HepG2 (cell line): ENCODE measurements around the gene KIFC1. TPM values are rescaled to one million over a fixed set of nuclear protein-coding genes. Genes with fewer than 3 reads are reported as not detected.

Experiments
- ATAC-seq: fragments of 200-7000 bp; cut with Tn5 transposase; 3 replicates; pipeline ENCODE4 v1.9.1; 2020; ENCODE audit warnings: mild to moderate bottlenecking, moderate library complexity
- BruUV-seq: library from RNA; stranded (reverse); fragments of 400-500 nt; replicated peaks from 2 replicates; lab custom pipeline; 2021; lab: Mats Ljungman, UMichigan
- CTCF ChIA-PET: fragments of 300-600 bp; formaldehyde crosslinking; extraction: SDS; loops from one replicate; lab custom pipeline; 2021; ENCODE audit warnings: low total read pairs, inconsistent platforms, low intra/inter-chr PET ratio; lab: Yijun Ruan, JAX
- POLR2A ChIA-PET: fragments of 350-600 bp; sonication (Branson Sonifier 250); formaldehyde crosslinking; loops from one replicate; lab custom pipeline; 2020; ENCODE audit warnings: antibody characterized with exemption, inconsistent platforms; lab: Yijun Ruan, JAX
- DNase-seq: peaks from one replicate; pipeline ENCODE4 v3.0.0-alpha.2; 2015; ENCODE audit warnings: low spot score
- FAIRE-seq: peaks from 3 replicates; lab custom pipeline; 2011; peaks lifted over from hg19 to GRCh38; lab: Jason Lieb, UNC
- H2AFZ ChIP-seq: one replicate; pipeline ENCODE4 v1.6.1; 2011; ENCODE audit warnings: low read length, inconsistent platforms
- H3K27ac ChIP-seq: fragments of 300-600 bp; 3 replicates; pipeline ENCODE4 v1.8.0; 2011; ENCODE audit warnings: mixed run types, mild to moderate bottlenecking, mixed read lengths, low read length, inconsistent platforms; ENCODE audit not compliant: insufficient read depth; ENCODE audit errors: extremely low read length
- H3K27me3 ChIP-seq, 2 experiments: fragments of 200-600 bp in 1 of 2; 2 replicates in 1 of 2; 3 replicates in 1 of 2; pipeline versions ENCODE4 v1.6.0 to v1.8.0; 2011; ENCODE audit warnings: low read length in 2 of 2, mild to moderate bottlenecking in 2 of 2, moderate library complexity in 2 of 2, inconsistent platforms in 1 of 2; ENCODE audit not compliant: insufficient read depth in 2 of 2, control insufficient read depth in 1 of 2
- H3K36me3 ChIP-seq, 2 experiments: fragments of 200-600 bp in 1 of 2; replicated peaks in 1 of 2; 2 replicates in 1 of 2; 3 replicates in 1 of 2; pipeline versions ENCODE4 v1.5.1 to v1.8.0; 2011; ENCODE audit warnings: low read length in 2 of 2, inconsistent platforms in 1 of 2; ENCODE audit not compliant: insufficient read depth in 2 of 2, control insufficient read depth in 1 of 2
- H3K4me1 ChIP-seq: 2 replicates; pipeline ENCODE4 v1.5.1; 2012; ENCODE audit warnings: low read length, inconsistent platforms; ENCODE audit not compliant: insufficient read depth
- H3K4me2 ChIP-seq: 2 replicates; pipeline ENCODE4 v1.6.0; 2011; ENCODE audit warnings: low read depth, low read length, inconsistent platforms
- H3K4me3 ChIP-seq, 3 experiments: fragments of 200-600 bp in 1 of 3; sonication (generic), shearing (Covaris generic) in 1 of 3; replicated peaks in 1 of 3; 2 replicates each; pipeline ENCODE4 v1.5.1; 2011 to 2016; ENCODE audit warnings: low read length in 3 of 3, inconsistent platforms in 2 of 3, low read depth in 2 of 3, mild to moderate bottlenecking in 2 of 3, control low read depth in 1 of 3, mixed read lengths in 1 of 3; ENCODE audit not compliant: insufficient read depth in 1 of 3
- H3K79me2 ChIP-seq: one replicate; pipeline ENCODE4 v1.6.1; 2011; ENCODE audit warnings: low read length, inconsistent platforms; ENCODE audit not compliant: insufficient read depth
- H3K9ac ChIP-seq: 2 replicates; pipeline ENCODE4 v1.6.0; 2011; ENCODE audit warnings: mild to moderate bottlenecking, low read depth, low read length, inconsistent platforms; ENCODE audit not compliant: insufficient read depth
- H3K9me3 ChIP-seq: 2 replicates; pipeline ENCODE4 v1.5.1; 2012; ENCODE audit warnings: mild to moderate bottlenecking, low read length
- H4K20me1 ChIP-seq: 2 replicates; pipeline ENCODE4 v1.6.0; 2011; ENCODE audit warnings: inconsistent platforms, mild to moderate bottlenecking, low read length, moderate library complexity; ENCODE audit not compliant: insufficient read depth
- ATAD3A ChIP-seq: sonication (generic); formaldehyde crosslinking; IDR thresholded peaks from 2 replicates; pipeline ENCODE4 v1.4.0; 2020; ENCODE audit warnings: missing genetic modification reagents
- CENPX ChIP-seq: sonication (generic); formaldehyde crosslinking; IDR thresholded peaks from 2 replicates; pipeline ENCODE4 v1.9.0; 2021; ENCODE audit warnings: mild to moderate bottlenecking, missing genetic modification reagents, moderate library complexity
- CREB1 ChIP-seq, 2 experiments: fragments of 450-650 bp in 1 of 2; IDR thresholded peaks; 2 replicates each; pipeline ENCODE4 v1.6.1; 2016 to 2017; ENCODE audit warnings: control low read depth in 1 of 2, mild to moderate bottlenecking in 1 of 2, missing compliant biosample characterization in 1 of 2, missing genetic modification characterization in 1 of 2
- JUND ChIP-seq: sonication (generic); formaldehyde crosslinking; IDR thresholded peaks from 2 replicates; pipeline ENCODE4 v1.8.0; 2022; ENCODE audit warnings: mild to moderate bottlenecking, missing genetic modification reagents
- KAT8 ChIP-seq: IDR thresholded peaks from 2 replicates; pipeline ENCODE4 v1.6.1; 2016; ENCODE audit warnings: missing genetic modification reagents, missing compliant biosample characterization
- MAFG ChIP-seq: sonication (generic); formaldehyde crosslinking; IDR thresholded peaks from 2 replicates; pipeline ENCODE4 v1.5.1; 2020; ENCODE audit warnings: mild to moderate bottlenecking, missing genetic modification reagents
- NFYC ChIP-seq: IDR thresholded peaks from 2 replicates; pipeline ENCODE4 v1.6.1; 2016; ENCODE audit warnings: missing genetic modification reagents, missing compliant biosample characterization
- PAF1 ChIP-seq: IDR thresholded peaks from 2 replicates; pipeline ENCODE4 v1.6.1; 2016; ENCODE audit warnings: missing genetic modification reagents, missing compliant biosample characterization
- POGZ ChIP-seq: sonication (generic); formaldehyde crosslinking; IDR thresholded peaks from 2 replicates; pipeline ENCODE4 v1.4.0; 2020; ENCODE audit warnings: mild to moderate bottlenecking, missing genetic modification reagents
- RXRB ChIP-seq: IDR thresholded peaks from 2 replicates; pipeline ENCODE4 v1.6.1; 2016; ENCODE audit warnings: borderline replicate concordance, missing genetic modification reagents, missing compliant biosample characterization
- TAF1 ChIP-seq: sonication (generic); formaldehyde crosslinking; IDR thresholded peaks from 2 replicates; pipeline ENCODE4 v1.4.0; 2020; ENCODE audit warnings: missing genetic modification reagents
- TEAD3 ChIP-seq: optimal IDR thresholded peaks from 2 replicates; pipeline ENCODE3; 2016; ENCODE audit warnings: borderline replicate concordance
- WIZ ChIP-seq: sonication (generic); formaldehyde crosslinking; IDR thresholded peaks from 2 replicates; pipeline ENCODE4 v1.5.1; 2020; ENCODE audit warnings: mild to moderate bottlenecking, missing genetic modification reagents
- XBP1 ChIP-seq: sonication (generic); formaldehyde crosslinking; IDR thresholded peaks from 2 replicates; pipeline ENCODE4 v1.5.0; 2020; ENCODE audit warnings: missing genetic modification reagents
- ZFP36L2 ChIP-seq: sonication (generic); formaldehyde crosslinking; IDR thresholded peaks from 2 replicates; pipeline ENCODE4 v1.4.0; 2020; ENCODE audit warnings: missing genetic modification reagents
- ZNF343 ChIP-seq: sonication (generic); formaldehyde crosslinking; IDR thresholded peaks from 2 replicates; pipeline ENCODE4 v1.4.0; 2020; ENCODE audit warnings: mild to moderate bottlenecking, missing genetic modification reagents
- ZNF350 ChIP-seq: sonication (generic); formaldehyde crosslinking; IDR thresholded peaks from 2 replicates; pipeline ENCODE4 v1.4.0; 2020; ENCODE audit warnings: mild to moderate bottlenecking, low read depth, missing genetic modification reagents, borderline replicate concordance
- ZNF615 ChIP-seq: sonication (generic); formaldehyde crosslinking; IDR thresholded peaks from 2 replicates; pipeline ENCODE4 v1.5.0; 2020; ENCODE audit warnings: mild to moderate bottlenecking, missing genetic modification reagents, borderline replicate concordance
- ZNF773 ChIP-seq: sonication (generic); formaldehyde crosslinking; IDR thresholded peaks from 2 replicates; pipeline ENCODE4 v1.4.0; 2020; ENCODE audit warnings: missing genetic modification reagents, borderline replicate concordance
- ZNF776 ChIP-seq: sonication (generic); formaldehyde crosslinking; IDR thresholded peaks from 2 replicates; pipeline ENCODE4 v1.4.0; 2020; ENCODE audit warnings: mild to moderate bottlenecking, missing genetic modification reagents
- ZNF788 ChIP-seq: sonication (generic); formaldehyde crosslinking; IDR thresholded peaks from 2 replicates; pipeline ENCODE4 v1.5.0; 2020; ENCODE audit warnings: mild to moderate bottlenecking, missing genetic modification reagents, borderline replicate concordance
- whole genome bisulfite sequencing: methylation state at CpG from one replicate; pipeline ENCODE4 v1.1.6; 2017; ENCODE audit warnings: low lambda C conversion rate; 5-methylcytosine and 5-hydroxymethylcytosine counted together
- in situ Hi-C: cut with HindIII; loops from 2 replicates; pipeline ENCODE4 v1.10.0; 2017; ENCODE audit warnings: low pct_unique_long_range_greater_than_20kb; ENCODE audit not compliant: extremely low pct_ligation_motif_present
- intact Hi-C: fragments of 100-400 bp; cut with micrococcal nuclease; formaldehyde crosslinking; loops from one replicate; pipeline ENCODE4 v1.10.0; 2022; ENCODE audit not compliant: unreplicated experiment
- polyA plus RNA-seq, 8 experiments: library from polyadenylated mRNA; depleted of rRNA in 3 of 8; stranded (reverse) in 7 of 8; unstranded in 1 of 8; fragments of >200 nt; fragmentation: Illumina TruSeq in 4 of 8; extraction: Trizol in 4 of 8; gene quantifications; 2 replicates each; pipeline versions ENCODE4 v1.2.1 to v1.2.3, GENCODE V29; 2011 to 2016; ENCODE audit warnings: low read depth in 4 of 8, missing spikeins in 1 of 8, mixed read lengths in 1 of 8; ENCODE audit not compliant: insufficient read depth in 1 of 8
- total RNA-seq, 5 experiments: library from RNA; depleted of rRNA; stranded (reverse); fragments of >200 nt; fragmentation: Illumina TruSeq; extraction: Trizol; gene quantifications; 2 replicates each; pipeline ENCODE4 v1.2.3, GENCODE V29; 2016; ENCODE audit warnings: low read depth in 1 of 5
- TF ChIP-seq, protein P1 (sequence below): sonication (generic); formaldehyde crosslinking; IDR thresholded peaks from 2 replicates; pipeline ENCODE4 v1.8.1; 2023; ENCODE audit warnings: missing genetic modification reagents, inconsistent platforms, borderline replicate concordance
- TF ChIP-seq, protein P2 (sequence below): sonication (generic); formaldehyde crosslinking; IDR thresholded peaks from 2 replicates; pipeline ENCODE4 v1.4.0; 2020; ENCODE audit warnings: missing genetic modification reagents

The KIFC1 gene
- total and polyA plus RNA-seq, 2 of the 13 experiments (the other 11 are each of a cell fraction or from before 2014, with no cell fraction given): 25.0 to 45.5 TPM

DNA sequence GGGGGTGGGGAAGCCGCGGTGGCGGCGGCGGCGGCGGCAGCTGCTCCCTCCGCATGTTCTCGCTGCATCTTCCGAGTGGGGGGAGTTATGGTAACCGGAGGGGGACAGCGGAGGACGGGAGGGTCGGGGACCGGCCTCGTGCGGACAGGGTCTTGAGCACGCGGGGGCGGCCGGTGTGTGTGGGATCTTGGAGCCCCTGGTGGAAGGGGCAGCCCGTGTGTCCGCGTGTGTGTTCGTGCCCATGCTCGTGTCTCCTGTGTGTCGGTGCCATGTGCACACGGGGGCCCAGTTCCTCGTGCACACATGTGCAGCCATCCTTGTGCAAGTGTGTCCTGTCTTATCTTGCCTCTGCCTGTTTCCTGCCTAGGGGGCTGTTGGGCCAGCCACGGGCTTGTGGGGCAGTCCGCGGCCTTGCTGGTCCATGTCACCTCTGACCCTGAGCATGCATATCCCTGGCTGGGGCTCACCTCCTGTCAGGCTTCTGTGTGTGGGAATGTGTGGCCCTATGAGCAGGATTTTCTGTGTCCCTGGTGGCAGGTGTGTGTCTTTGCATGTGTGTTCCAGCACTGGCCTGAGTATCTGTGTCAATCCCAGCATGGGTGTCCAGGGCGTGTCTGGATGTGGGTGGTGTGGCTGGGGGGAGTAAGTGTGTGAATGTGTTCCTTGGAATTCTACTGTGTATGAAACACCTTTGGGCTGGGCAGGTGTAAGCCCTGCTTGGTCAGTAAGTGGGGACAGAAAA lies 36.8 kb downstream of the KIFC1 start:
- 7% methylated on average over 21 of the region's 33 CpGs for WGBS
- in situ Hi-C loops: no loop called here
- CTCF ChIA-PET: no interaction called here
- POLR2A ChIA-PET: interaction anchor here (1.2 to 3.5 kb wide), 2 partner anchors 10 to 26 kb away, joined by 5 to 23 read pairs; partner anchors contain the start of genes CUTA, SYNGAP1 and ZBTB9
- Histone ChIP-seq H3K4me2 (peak overlapping the region; percentile 74), H3K4me1 (peaks cover 58% of the 10 kb centered on the region), H3K27me3 (peaks cover 0 to 10% of the 10 kb centered on the region in 2 experiments; a peak in 3 of 5 replicates), H3K27ac (no peak overlapping the region), H3K4me3 (peak overlapping the region in 2 of 3 experiments; percentile 63 to 78; a peak in 4 of 6 replicates), H3K79me2 (no peaks in the 10 kb centered on the region), H2AFZ (no peak overlapping the region), H3K36me3 (no peaks in the 10 kb centered on the region), H4K20me1 (no peaks in the 10 kb centered on the region), H3K9ac (0 out of 2 replicates have a peak overlapping the region, but pooled peaks have one; percentile 13), H3K9me3 (no peaks in the 10 kb centered on the region)
- intact Hi-C loops: loop anchor here (1.0 kb wide), 1 partner anchor 26 kb away; the partner anchor contains the start of gene ZBTB9
- ATAC-seq (peak; percentile 67), DNase-seq (peak; percentile 79), FAIRE-seq (peak; percentile 88)
- BruUV-seq: no TSS peak
- no peak for TF ChIP-seq KAT8 (CRISPR knock-in tag)
- TF ChIP-seq ATAD3A (CRISPR knock-in tag): 0 out of 2 replicates have a peak, but pooled peaks have one; percentile 70
- TF ChIP-seq WIZ (CRISPR knock-in tag): no peak
- TF ChIP-seq ZNF343 (CRISPR knock-in tag): 0 out of 2 replicates have a peak, but pooled peaks have one; percentile 25
- TF ChIP-seq, protein P1, sequence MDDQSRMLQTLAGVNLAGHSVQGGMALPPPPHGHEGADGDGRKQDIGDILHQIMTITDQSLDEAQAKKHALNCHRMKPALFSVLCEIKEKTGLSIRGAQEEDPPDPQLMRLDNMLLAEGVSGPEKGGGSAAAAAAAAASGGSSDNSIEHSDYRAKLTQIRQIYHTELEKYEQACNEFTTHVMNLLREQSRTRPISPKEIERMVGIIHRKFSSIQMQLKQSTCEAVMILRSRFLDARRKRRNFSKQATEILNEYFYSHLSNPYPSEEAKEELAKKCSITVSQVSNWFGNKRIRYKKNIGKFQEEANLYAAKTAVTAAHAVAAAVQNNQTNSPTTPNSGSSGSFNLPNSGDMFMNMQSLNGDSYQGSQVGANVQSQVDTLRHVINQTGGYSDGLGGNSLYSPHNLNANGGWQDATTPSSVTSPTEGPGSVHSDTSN (CRISPR knock-in tag): no peak
- no peak for TF ChIP-seq MAFG (CRISPR knock-in tag)
- no peak for TF ChIP-seq ZNF615 (CRISPR knock-in tag)
- peak; percentile 73 for TF ChIP-seq TEAD3
- TF ChIP-seq ZNF773 (CRISPR knock-in tag): peak; percentile 27; the same call in 1 of the 2 replicates
- TF ChIP-seq JUND (CRISPR knock-in tag): no peak
- TF ChIP-seq TAF1: no peak
- no peak for TF ChIP-seq RXRB
- TF ChIP-seq, protein P2, sequence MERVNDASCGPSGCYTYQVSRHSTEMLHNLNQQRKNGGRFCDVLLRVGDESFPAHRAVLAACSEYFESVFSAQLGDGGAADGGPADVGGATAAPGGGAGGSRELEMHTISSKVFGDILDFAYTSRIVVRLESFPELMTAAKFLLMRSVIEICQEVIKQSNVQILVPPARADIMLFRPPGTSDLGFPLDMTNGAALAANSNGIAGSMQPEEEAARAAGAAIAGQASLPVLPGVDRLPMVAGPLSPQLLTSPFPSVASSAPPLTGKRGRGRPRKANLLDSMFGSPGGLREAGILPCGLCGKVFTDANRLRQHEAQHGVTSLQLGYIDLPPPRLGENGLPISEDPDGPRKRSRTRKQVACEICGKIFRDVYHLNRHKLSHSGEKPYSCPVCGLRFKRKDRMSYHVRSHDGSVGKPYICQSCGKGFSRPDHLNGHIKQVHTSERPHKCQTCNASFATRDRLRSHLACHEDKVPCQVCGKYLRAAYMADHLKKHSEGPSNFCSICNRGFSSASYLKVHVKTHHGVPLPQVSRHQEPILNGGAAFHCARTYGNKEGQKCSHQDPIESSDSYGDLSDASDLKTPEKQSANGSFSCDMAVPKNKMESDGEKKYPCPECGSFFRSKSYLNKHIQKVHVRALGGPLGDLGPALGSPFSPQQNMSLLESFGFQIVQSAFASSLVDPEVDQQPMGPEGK (CRISPR knock-in tag): peak; percentile 49
- TF ChIP-seq POGZ (CRISPR knock-in tag): no peak
- TF ChIP-seq ZNF350 (CRISPR knock-in tag): 0 out of 2 replicates have a peak, but pooled peaks have one; percentile 32
- no peak for TF ChIP-seq CREB1 (IDR thresholded peaks at IDR 0.05)
- TF ChIP-seq CREB1 (CRISPR knock-in tag; IDR thresholded peaks at IDR 0.05): no peak
- peak; percentile 71; the same call in 1 of the 2 replicates for TF ChIP-seq ZNF788 (CRISPR knock-in tag)
- TF ChIP-seq ZNF776 (CRISPR knock-in tag): peak; percentile 85
- TF ChIP-seq PAF1 (CRISPR knock-in tag): no peak
- TF ChIP-seq NFYC (CRISPR knock-in tag): no peak
- 0 out of 2 replicates have a peak, but pooled peaks have one; percentile 74 for TF ChIP-seq CENPX (CRISPR knock-in tag)
- TF ChIP-seq XBP1: no peak
- TF ChIP-seq ZFP36L2 (CRISPR knock-in tag): no peak
